HFF-Myc (cell line): ENCODE measurements around the gene ITPRIPL1.
A peak's percentile ranks its signal among the peaks of the same experiment; 100 is the strongest.

ENCODE experiments used
- DNase-seq: peaks from one replicate; pipeline ENCODE4 v3.0.0-alpha.2; 2011; ENCODE audit warnings: low read depth; ENCODE audit errors: extremely low read depth
- H3K4me3 ChIP-seq: replicated peaks from 2 replicates; pipeline ENCODE4 v1.5.1; 2011; ENCODE audit warnings: low read depth, mild to moderate bottlenecking, control low read depth, low read length
- TF ChIP-seq, protein P1 (sequence below): IDR thresholded peaks from 2 replicates; pipeline ENCODE4 v1.5.1; 2012; ENCODE audit warnings: mild to moderate bottlenecking, low read depth, low read length, control low read depth; ENCODE audit errors: missing control alignments

The ITPRIPL1 gene

DNA sequence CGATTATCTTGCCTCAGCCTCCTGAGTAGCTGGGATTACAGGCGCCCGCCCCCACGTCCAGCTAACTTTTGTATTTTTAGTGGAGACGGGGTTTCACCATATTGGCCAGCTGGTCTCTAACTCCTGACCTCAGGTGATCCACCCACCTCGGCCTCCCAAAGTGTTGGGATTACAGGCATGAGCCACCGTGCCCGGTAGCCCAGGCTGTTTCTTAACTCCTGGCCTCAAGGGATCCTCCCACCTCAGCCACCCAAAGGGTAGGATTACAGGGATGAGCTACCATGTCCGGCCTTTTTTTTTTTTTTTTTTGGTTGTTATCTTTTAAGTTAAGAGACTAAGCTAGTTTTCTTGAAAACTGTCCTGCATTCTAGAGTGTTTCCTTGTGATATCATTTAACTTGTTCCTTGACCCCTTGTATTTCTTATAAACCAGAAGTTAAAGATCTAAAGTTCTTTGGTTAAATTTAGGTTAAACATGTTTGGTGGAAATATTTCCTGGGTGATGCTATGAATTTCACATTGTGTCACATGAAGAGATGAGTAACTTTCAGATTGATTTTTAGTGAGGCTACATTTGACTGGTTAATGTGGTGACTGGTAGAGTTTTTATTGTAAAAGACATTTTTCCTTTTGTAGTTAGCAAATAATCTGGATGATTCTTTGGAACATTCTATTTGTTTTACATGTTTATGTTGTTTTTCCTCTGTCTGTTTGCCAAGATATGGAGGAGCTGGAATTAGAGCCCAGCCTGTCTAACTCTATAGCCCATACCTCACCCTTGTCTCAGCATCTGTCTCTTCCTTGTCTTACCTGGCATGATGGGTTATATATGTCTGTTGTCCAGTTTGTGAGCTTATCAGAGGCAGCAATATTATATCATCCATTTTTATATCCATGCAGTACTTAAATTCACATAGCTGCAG is 15.6 kb downstream of the ITPRIPL1 start:
- H3K4me3 ChIP-seq = no peak overlapping the region
- DNase-seq = no peak
- TF ChIP-seq, protein P1, sequence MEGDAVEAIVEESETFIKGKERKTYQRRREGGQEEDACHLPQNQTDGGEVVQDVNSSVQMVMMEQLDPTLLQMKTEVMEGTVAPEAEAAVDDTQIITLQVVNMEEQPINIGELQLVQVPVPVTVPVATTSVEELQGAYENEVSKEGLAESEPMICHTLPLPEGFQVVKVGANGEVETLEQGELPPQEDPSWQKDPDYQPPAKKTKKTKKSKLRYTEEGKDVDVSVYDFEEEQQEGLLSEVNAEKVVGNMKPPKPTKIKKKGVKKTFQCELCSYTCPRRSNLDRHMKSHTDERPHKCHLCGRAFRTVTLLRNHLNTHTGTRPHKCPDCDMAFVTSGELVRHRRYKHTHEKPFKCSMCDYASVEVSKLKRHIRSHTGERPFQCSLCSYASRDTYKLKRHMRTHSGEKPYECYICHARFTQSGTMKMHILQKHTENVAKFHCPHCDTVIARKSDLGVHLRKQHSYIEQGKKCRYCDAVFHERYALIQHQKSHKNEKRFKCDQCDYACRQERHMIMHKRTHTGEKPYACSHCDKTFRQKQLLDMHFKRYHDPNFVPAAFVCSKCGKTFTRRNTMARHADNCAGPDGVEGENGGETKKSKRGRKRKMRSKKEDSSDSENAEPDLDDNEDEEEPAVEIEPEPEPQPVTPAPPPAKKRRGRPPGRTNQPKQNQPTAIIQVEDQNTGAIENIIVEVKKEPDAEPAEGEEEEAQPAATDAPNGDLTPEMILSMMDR = no peak

DNA sequence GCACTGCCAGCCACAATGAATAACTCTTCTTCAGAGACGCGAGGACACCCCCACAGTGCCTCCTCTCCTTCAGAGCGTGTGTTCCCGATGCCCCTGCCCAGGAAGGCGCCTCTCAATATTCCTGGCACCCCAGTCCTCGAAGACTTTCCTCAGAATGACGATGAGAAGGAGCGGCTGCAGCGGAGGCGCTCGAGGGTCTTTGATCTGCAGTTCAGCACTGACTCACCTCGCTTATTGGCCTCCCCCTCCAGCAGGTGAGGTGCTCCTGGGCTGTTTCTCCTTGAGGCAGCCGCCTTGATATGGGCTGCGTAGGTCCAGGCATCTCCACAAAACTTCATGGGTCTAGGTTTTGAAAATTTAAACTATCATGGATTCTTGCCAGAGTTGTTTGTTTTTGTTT is 16.5 kb downstream of the ITPRIPL1 start:
- no peak for DNase-seq

DNA sequence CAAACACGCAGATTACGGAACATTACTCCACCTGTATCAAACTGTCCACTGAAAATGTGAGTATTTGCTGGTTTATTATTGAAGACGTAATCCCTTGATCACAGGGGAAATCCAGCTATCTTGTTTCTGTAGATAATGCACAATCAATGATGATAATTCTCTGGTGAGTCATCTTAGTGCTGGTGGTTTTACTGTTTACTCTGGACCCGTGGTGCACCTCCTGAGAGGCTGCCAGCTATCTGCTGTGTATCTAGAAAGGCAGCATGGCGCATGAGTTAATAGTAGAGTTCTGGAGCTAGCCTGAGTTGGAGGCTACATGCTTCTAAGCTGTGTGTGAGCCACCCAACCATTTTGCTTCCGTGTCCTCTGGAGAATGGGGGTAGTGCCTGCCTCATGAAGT is 17.0 kb downstream of the ITPRIPL1 start:
- H3K4me3 ChIP-seq = no peak overlapping the region
- TF ChIP-seq, protein P1 = no peak
- peak; percentile 29 for DNase-seq

More for the DNA sequence above, 16.5 kb downstream of the ITPRIPL1 start:
- H3K4me3 ChIP-seq = no peak overlapping the region
- TF ChIP-seq, protein P1 = no peak

DNA sequence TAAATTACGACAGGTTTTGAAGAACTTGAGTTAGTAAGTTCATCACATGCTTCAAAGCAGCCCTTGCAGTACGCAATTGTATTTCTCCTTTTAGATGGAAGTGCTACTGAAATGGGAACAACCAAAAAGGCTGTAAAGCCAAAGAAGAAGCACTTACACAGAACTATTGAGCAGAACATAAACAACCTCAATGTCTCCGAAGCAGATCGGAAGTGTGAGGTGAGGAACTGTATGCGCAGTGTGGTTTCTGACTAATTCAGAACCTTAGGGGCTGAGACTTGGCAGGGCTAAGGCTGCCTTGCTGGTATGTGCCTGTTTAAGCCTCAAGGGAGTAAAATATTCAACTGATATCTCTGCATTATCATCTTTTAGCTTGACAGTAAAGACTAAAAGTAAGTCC is 18.9 kb downstream of the ITPRIPL1 start:
- TF ChIP-seq, protein P1 = no peak

DNA sequence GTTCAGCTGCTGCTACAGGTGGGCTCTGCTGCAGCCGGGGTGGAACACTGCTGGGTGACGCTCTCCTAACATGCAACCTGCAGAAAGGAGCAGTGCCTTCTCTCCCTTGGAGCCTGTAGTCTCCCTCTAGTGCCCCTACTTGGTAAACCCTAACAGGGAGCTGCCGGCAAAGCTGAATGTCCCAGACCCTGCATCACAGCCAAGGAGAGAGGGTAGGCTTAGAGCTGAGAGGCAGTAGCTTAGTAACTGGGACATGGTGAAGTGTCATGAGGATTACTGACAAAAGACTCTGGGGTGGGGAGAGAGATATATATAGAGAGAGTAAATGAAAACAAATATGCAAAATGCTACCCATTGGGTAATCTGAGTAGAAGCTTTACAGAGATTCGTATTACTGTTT is 20.3 kb downstream of the ITPRIPL1 start:
- TF ChIP-seq, protein P1 = no peak
- DNase-seq = no peak
- no peak overlapping the region for H3K4me3 ChIP-seq

More for the DNA sequence above, 18.9 kb downstream of the ITPRIPL1 start:
- H3K4me3 ChIP-seq = no peak overlapping the region
- no peak for DNase-seq

DNA sequence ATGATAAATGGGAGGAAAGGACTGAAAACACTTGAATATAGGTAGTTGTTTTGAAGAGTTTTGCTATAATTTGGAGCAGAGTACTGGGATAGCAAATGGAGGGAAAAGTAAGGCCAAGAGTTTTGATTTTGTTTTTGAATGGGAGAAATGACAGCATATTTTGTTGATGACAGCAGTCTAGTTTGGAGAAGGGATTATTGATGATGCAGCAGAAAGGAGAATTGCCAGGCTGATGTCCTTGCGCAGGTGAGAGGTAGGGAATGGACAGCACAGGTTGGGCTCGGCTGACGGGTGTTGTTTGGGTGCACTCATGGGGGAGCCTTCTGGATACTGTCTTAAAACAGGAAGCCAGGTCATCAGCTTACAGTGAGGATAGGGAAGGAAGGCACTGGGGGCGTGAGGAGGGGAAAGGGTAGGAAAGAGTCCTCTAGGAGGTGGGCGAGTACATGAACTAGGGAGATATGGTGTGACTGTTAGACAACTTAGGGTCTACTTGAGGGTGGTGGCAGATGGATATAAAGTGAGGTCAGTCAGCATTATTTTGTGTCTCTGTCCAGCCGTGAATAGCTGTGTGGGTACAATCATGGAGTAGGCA is 20.8 kb downstream of the ITPRIPL1 start:
- no peak for DNase-seq
- no peak overlapping the region for H3K4me3 ChIP-seq
- TF ChIP-seq, protein P1 = no peak
